Body of pancreas (tissue), 4 donors: ENCODE measurements around the gene APBA2.

ENCODE experiments used
- POLR2A ChIP-seq, 3 donors: fragments of 450-650 bp; IDR thresholded peaks; one replicate each; pipeline ENCODE4 v1.6.1; 2016; ENCODE audit warnings: antibody characterized with exemption in 3 of 3, mild to moderate bottlenecking in 2 of 3
- TF ChIP-seq, protein P1 (sequence below), 7 experiments: fragments of 450-650 bp in 4 of 7; fragments of 200-600 bp in 3 of 7; sonication (generic) in 3 of 7; IDR thresholded peaks; one replicate each; pipeline ENCODE4 v1.5.1; 2016 to 2019; ENCODE audit warnings: antibody characterized with exemption in 7 of 7

DNA sequence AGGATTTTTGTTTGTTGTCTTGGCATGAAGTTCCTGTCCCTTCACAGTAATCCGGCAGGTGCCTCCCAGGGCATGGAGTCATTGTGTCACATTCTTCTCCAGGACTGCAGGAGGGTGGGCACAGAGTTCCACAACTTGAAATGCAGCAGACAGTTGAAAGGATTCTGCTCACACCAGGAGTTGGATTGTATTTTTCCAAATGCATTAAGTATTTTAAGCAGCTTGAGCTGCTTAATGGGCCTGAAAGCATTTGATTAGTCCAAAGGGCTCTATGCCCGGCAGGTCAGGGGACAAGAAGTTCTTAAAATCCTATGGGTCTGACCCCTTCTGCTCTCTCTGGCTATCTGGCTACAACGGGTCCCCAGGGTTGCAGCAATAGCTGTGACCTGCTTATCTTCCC is 92.9 kb downstream of the APBA2 start:
- TF ChIP-seq POLR2A (IDR thresholded peaks at IDR 0.05): no peak
- TF ChIP-seq, protein P1, sequence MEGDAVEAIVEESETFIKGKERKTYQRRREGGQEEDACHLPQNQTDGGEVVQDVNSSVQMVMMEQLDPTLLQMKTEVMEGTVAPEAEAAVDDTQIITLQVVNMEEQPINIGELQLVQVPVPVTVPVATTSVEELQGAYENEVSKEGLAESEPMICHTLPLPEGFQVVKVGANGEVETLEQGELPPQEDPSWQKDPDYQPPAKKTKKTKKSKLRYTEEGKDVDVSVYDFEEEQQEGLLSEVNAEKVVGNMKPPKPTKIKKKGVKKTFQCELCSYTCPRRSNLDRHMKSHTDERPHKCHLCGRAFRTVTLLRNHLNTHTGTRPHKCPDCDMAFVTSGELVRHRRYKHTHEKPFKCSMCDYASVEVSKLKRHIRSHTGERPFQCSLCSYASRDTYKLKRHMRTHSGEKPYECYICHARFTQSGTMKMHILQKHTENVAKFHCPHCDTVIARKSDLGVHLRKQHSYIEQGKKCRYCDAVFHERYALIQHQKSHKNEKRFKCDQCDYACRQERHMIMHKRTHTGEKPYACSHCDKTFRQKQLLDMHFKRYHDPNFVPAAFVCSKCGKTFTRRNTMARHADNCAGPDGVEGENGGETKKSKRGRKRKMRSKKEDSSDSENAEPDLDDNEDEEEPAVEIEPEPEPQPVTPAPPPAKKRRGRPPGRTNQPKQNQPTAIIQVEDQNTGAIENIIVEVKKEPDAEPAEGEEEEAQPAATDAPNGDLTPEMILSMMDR (IDR thresholded peaks at IDR 0.05): no peak
